8988T (cell line): ENCODE results near the gene VPS16.

Experiments used
- DNase-seq: peaks from one replicate; pipeline ENCODE4 v3.0.0; 2011

VPS16 gene

GRCh38 chr20:2903686-2904085, 63.1 kb downstream of the VPS16 start:
- DNase-seq: no peak

GRCh38 chr20:2907519-2907918, 67.0 kb downstream of the VPS16 start:
- no peak for DNase-seq

GRCh38 chr20:2909953-2910352, 69.4 kb downstream of the VPS16 start:
- no peak for DNase-seq

GRCh38 chr20:2911200-2911599, 70.7 kb downstream of the VPS16 start:
- DNase-seq: no peak

- no peak for DNase-seq
Observed at GRCh38 chr20:2914160-2914559, 73.6 kb downstream of the VPS16 start.
